ENCODE results near the gene RPL10A.

The RPL10A gene

GRCh38 chr6:35452183-35453090 is 15.8 kb upstream of the RPL10A start, which contains the start of gene FANCE:
Gene FANCE (plus strand): TSS chr6:35452338. CDS start chr6:35452546, 208 bp downstream.
- DNase-seq (ENCODE audit: low spot score), result peak; percentile 98
- in situ Hi-C loops (cut with MboI; ENCODE audit: low sequenced_read_pairs, unreplicated experiment), result loop anchor here (5.0 kb wide), 1 partner anchor 110 kb away; the partner anchor contains the start of gene PPARD
- TF ChIP-seq CTCF (IDR thresholded peaks at IDR 0.05; ENCODE audit: borderline replicate concordance, control extremely low read depth, extremely low read depth, insufficient read depth, missing control alignments), result no peak

GRCh38 chr6:35453236-35453635 is 15.0 kb upstream of the RPL10A start:
- no peak for DNase-seq (ENCODE audit: low spot score)
- TF ChIP-seq CTCF (IDR thresholded peaks at IDR 0.05; ENCODE audit: borderline replicate concordance, control extremely low read depth, extremely low read depth, insufficient read depth, missing control alignments), result no peak
- in situ Hi-C loops (cut with MboI; ENCODE audit: low sequenced_read_pairs, unreplicated experiment), result loop anchor here (5.0 kb wide), 1 partner anchor 111 kb away; the partner anchor contains the start of gene PPARD

- in situ Hi-C loops (cut with MboI; ENCODE audit: low sequenced_read_pairs, unreplicated experiment), result loop anchor here (5.0 kb wide), 1 partner anchor 112 kb away; the partner anchor contains the start of gene PPARD
- TF ChIP-seq CTCF (IDR thresholded peaks at IDR 0.05; ENCODE audit: borderline replicate concordance, control extremely low read depth, extremely low read depth, insufficient read depth, missing control alignments), result no peak
- DNase-seq (ENCODE audit: low spot score), result no peak
Observed at GRCh38 chr6:35454391-35455110, 13.7 kb upstream of the RPL10A start.

GRCh38 chr6:35457907-35458306 is 10.3 kb upstream of the RPL10A start:
- in situ Hi-C loops (cut with MboI; ENCODE audit: low sequenced_read_pairs, unreplicated experiment), result no loop called here
- no peak for TF ChIP-seq CTCF (IDR thresholded peaks at IDR 0.05; ENCODE audit: borderline replicate concordance, control extremely low read depth, extremely low read depth, insufficient read depth, missing control alignments)
- DNase-seq (ENCODE audit: low spot score), result no peak

GRCh38 chr6:35461270-35461669 is 6.9 kb upstream of the RPL10A start:
- DNase-seq (ENCODE audit: low spot score), result no peak
- in situ Hi-C loops (cut with MboI; ENCODE audit: low sequenced_read_pairs, unreplicated experiment), result no loop called here
- TF ChIP-seq CTCF (IDR thresholded peaks at IDR 0.05; ENCODE audit: borderline replicate concordance, control extremely low read depth, extremely low read depth, insufficient read depth, missing control alignments), result no peak

GRCh38 chr6:35463292-35463691 is 4.9 kb upstream of the RPL10A start:
- no peak for DNase-seq (ENCODE audit: low spot score)
- in situ Hi-C loops (cut with MboI; ENCODE audit: low sequenced_read_pairs, unreplicated experiment), result no loop called here
- no peak for TF ChIP-seq CTCF (IDR thresholded peaks at IDR 0.05; ENCODE audit: borderline replicate concordance, control extremely low read depth, extremely low read depth, insufficient read depth, missing control alignments)
